Vagina (tissue), 2 donors: Measurements from ENCODE around the gene ACY1. TPM values are rescaled to one million over a fixed set of nuclear protein-coding genes. Genes with fewer than 3 reads are reported as not detected.

Experiments used
- DNase-seq, 2 donors: peaks; one replicate each; pipeline ENCODE4 v3.0.0-alpha.2; 2017; ENCODE audit errors: extremely low spot score in 2 of 2
- H3K27ac ChIP-seq: fragments of 200-600 bp; sonication (generic); one replicate; pipeline ENCODE4 v1.5.1; 2019
- H3K27me3 ChIP-seq: fragments of 200-600 bp; sonication (generic); one replicate; pipeline ENCODE4 v1.5.1; 2019
- H3K36me3 ChIP-seq, 2 donors: fragments of 200-600 bp; sonication (generic); one replicate each; pipeline ENCODE4 v1.5.1; 2017 to 2019
- H3K4me1 ChIP-seq: fragments of 200-600 bp; sonication (generic); one replicate; pipeline ENCODE4 v1.5.1; 2019
- H3K4me3 ChIP-seq, 2 donors: fragments of 200-600 bp; sonication (generic); 1 replicate in 1 of 2; 2 replicates in 1 of 2; pipeline ENCODE4 v1.5.1; 2016 to 2019
- H3K9me3 ChIP-seq: fragments of 200-600 bp; sonication (generic); one replicate; pipeline ENCODE4 v1.5.1; 2019
- CTCF ChIP-seq, 3 experiments: fragments of 450-650 bp in 2 of 3; fragments of 200-600 bp in 1 of 3; sonication (generic) in 1 of 3; IDR thresholded peaks; one replicate each; pipeline ENCODE4 v1.5.1; 2017 to 2019; ENCODE audit warnings: antibody characterized with exemption in 3 of 3, mild to moderate bottlenecking in 2 of 3, moderate library complexity in 2 of 3
- POLR2A ChIP-seq, 2 donors: fragments of 450-650 bp; IDR thresholded peaks; one replicate each; pipeline ENCODE4 v1.6.1; 2017; ENCODE audit warnings: antibody characterized with exemption in 2 of 2, mild to moderate bottlenecking in 2 of 2, moderate library complexity in 2 of 2
- POLR2AphosphoS5 ChIP-seq, 2 donors: sonication (generic); formaldehyde crosslinking; IDR thresholded peaks; one replicate each; pipeline ENCODE4 v1.9.0; 2017; ENCODE audit warnings: antibody characterized with exemption in 2 of 2, mild to moderate bottlenecking in 2 of 2, low read depth in 1 of 2; ENCODE audit not compliant: insufficient read depth in 1 of 2
- intact Hi-C: fragments of 100-400 bp; cut with DNase I; formaldehyde crosslinking; loops from one replicate; pipeline ENCODE4 v1.15.1; 2023
- total RNA-seq: library from RNA; depleted of rRNA; stranded (reverse); fragments of >200 nt; gene quantifications from one replicate; pipeline ENCODE4 v1.2.3, GENCODE V29; 2016

ACY1 gene
- total RNA-seq, 1 donor from 2014 or later = 29.7 TPM

- no peaks in the 10 kb centered on the region for H3K9me3 ChIP-seq
- H3K36me3 ChIP-seq = peaks cover 0 to 7% of the 10 kb centered on the region in 2 donors
- TF ChIP-seq POLR2AphosphoS5 (IDR thresholded peaks at IDR 0.05; ENCODE audit: insufficient read depth in 1 of 2, low read depth in 1 of 2) (no peak), CTCF (IDR thresholded peaks at IDR 0.05) (no peak), POLR2A (IDR thresholded peaks at IDR 0.05) (no peak)
- no peak for DNase-seq
- peaks cover 15% of the 10 kb centered on the region for H3K4me1 ChIP-seq
- H3K27me3 ChIP-seq = no peaks in the 10 kb centered on the region
- no peak overlapping the region for H3K27ac ChIP-seq
- intact Hi-C loops = no loop called here
- no peak overlapping the region for H3K4me3 ChIP-seq
Observed at GRCh38 chr3:51957520-51958205, 25.7 kb upstream of the ACY1 start.

- Histone ChIP-seq H3K9me3 (no peaks in the 10 kb centered on the region), H3K36me3 (peaks cover 0 to 7% of the 10 kb centered on the region in 2 donors), H3K4me1 (peaks cover 15% of the 10 kb centered on the region), H3K27me3 (no peaks in the 10 kb centered on the region), H3K4me3 (no peak overlapping the region), H3K27ac (no peak overlapping the region)
- no peak for TF ChIP-seq POLR2AphosphoS5 (IDR thresholded peaks at IDR 0.05; ENCODE audit: insufficient read depth in 1 of 2, low read depth in 1 of 2)
- TF ChIP-seq POLR2A (IDR thresholded peaks at IDR 0.05) = no peak
- TF ChIP-seq CTCF (IDR thresholded peaks at IDR 0.05) = no peak
- DNase-seq = no peak
- intact Hi-C loops = no loop called here
Observed at GRCh38 chr3:51958603-51959521, 24.5 kb upstream of the ACY1 start.

DNA sequence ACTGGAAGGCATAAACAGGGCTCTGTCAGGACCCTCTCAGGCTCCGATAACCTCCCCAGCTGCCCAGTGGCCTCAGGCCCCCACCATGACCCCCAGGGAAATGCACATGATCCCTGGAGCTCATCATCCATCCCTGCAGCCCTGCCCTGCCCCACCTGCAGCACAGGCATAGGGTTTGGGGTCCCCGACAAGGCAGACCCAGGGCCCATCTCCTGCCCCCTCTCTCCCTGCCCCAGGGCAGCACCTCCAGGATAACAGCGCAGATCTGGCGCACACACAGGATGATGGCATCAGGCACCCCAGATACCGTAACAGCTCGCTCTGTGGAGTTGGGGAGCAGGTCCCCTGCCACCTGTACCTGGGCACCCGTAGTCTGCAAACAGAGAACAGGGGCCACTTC, 23.7 kb upstream of the ACY1 start:
- no peaks in the 10 kb centered on the region for H3K9me3 ChIP-seq
- H3K36me3 ChIP-seq = peaks cover 0 to 7% of the 10 kb centered on the region in 2 donors
- H3K27me3 ChIP-seq = no peaks in the 10 kb centered on the region
- peaks cover 15% of the 10 kb centered on the region for H3K4me1 ChIP-seq
- TF ChIP-seq CTCF (IDR thresholded peaks at IDR 0.05) (no peak), POLR2AphosphoS5 (IDR thresholded peaks at IDR 0.05; ENCODE audit: insufficient read depth in 1 of 2, low read depth in 1 of 2) (no peak), POLR2A (IDR thresholded peaks at IDR 0.05) (no peak)
- intact Hi-C loops = no loop called here
- no peak for DNase-seq
- no peak overlapping the region for H3K27ac ChIP-seq
- H3K4me3 ChIP-seq = no peak overlapping the region

DNA sequence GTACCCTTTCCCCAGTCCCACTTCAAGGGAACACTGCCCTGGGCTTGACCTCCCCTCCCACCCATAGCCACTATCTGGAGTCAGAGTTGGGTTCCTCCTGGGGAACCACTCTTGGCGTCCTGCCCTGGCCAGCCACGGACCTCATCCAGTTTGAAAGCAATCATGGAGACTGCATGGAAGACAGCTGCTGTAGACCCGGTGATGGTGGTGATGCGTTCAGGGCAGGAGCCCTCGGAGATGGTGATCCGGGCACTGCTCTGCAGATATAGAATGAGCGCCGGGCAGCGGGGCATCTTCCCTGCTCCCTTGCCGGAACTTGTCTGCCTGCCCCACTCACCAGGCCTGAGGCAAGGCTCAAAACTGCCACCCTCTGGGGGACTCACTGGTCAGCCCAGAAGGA, 22.9 kb upstream of the ACY1 start:
- Histone ChIP-seq H3K9me3 (no peaks in the 10 kb centered on the region), H3K27me3 (no peaks in the 10 kb centered on the region), H3K4me1 (peaks cover 16% of the 10 kb centered on the region), H3K4me3 (no peak overlapping the region), H3K27ac (no peak overlapping the region), H3K36me3 (peaks cover 0 to 7% of the 10 kb centered on the region in 2 donors)
- intact Hi-C loops = no loop called here
- no peak for DNase-seq
- TF ChIP-seq POLR2A (IDR thresholded peaks at IDR 0.05) (no peak), POLR2AphosphoS5 (IDR thresholded peaks at IDR 0.05; ENCODE audit: insufficient read depth in 1 of 2, low read depth in 1 of 2) (no peak), CTCF (IDR thresholded peaks at IDR 0.05) (no peak)
